HG03575 (cell line): ENCODE measurements around the gene PARN.

Experiments used
- ATAC-seq: cut with Tn5 transposase; IDR thresholded peaks from one replicate; pipeline ENCODE4 v1.9.1; 2021; ENCODE audit not compliant: unreplicated experiment, insufficient number of reproducible peaks, low FRiP score; ENCODE audit errors: extremely low read depth

The PARN gene

GRCh38 chr16:14490235-14490634, 139.8 kb downstream of the PARN start:
- ATAC-seq: no peak

- no peak for ATAC-seq
Observed at GRCh38 chr16:14489460-14489859, 140.6 kb downstream of the PARN start.

- no peak for ATAC-seq
Observed at GRCh38 chr16:14487579-14487978, 142.5 kb downstream of the PARN start.

- no peak for ATAC-seq
Observed at GRCh38 chr16:14486520-14487303, 143.3 kb downstream of the PARN start.

GRCh38 chr16:14485811-14486519, 144.1 kb downstream of the PARN start:
- no peak for ATAC-seq

GRCh38 chr16:14485121-14485551, 144.9 kb downstream of the PARN start:
- no peak for ATAC-seq

- ATAC-seq: no peak
Observed at GRCh38 chr16:14483819-14484385, 146.2 kb downstream of the PARN start.

GRCh38 chr16:14476183-14476582, 153.9 kb downstream of the PARN start:
- no peak for ATAC-seq

GRCh38 chr16:14475370-14476139, 154.5 kb downstream of the PARN start:
- no peak for ATAC-seq

GRCh38 chr16:14473488-14473887, 156.6 kb downstream of the PARN start:
- ATAC-seq: no peak

- ATAC-seq: no peak
Observed at GRCh38 chr16:14472357-14472756, 157.7 kb downstream of the PARN start.

- ATAC-seq: no peak
Observed at GRCh38 chr16:14470788-14471187, 159.3 kb downstream of the PARN start.

- ATAC-seq: no peak
Observed at GRCh38 chr16:14465799-14466198, 164.3 kb downstream of the PARN start.

GRCh38 chr16:14464796-14465195, 165.3 kb downstream of the PARN start:
- ATAC-seq: no peak

- ATAC-seq: no peak
Observed at GRCh38 chr16:14464192-14464591, 165.9 kb downstream of the PARN start.

- no peak for ATAC-seq
Observed at GRCh38 chr16:14462811-14463210, 167.2 kb downstream of the PARN start.

- ATAC-seq: no peak
Observed at GRCh38 chr16:14460726-14461125, 169.3 kb downstream of the PARN start.

GRCh38 chr16:14458576-14458975, 171.5 kb downstream of the PARN start:
- ATAC-seq: no peak

GRCh38 chr16:14456793-14457481, 173.1 kb downstream of the PARN start:
- ATAC-seq: no peak
